Endodermal cell (in vitro differentiated cells): ENCODE data around the gene ONECUT3. TPM values are rescaled to one million over a fixed set of nuclear protein-coding genes. Genes with fewer than 3 reads are reported as not detected.

ENCODE experiments used
- DNase-seq: peaks from one replicate; pipeline ENCODE4 v3.0.0-alpha.2; 2017
- H3K27ac ChIP-seq: 2 replicates; pipeline ENCODE4 v1.5.1; 2013; ENCODE audit warnings: mild to moderate bottlenecking, low read depth, low read length, moderate library complexity
- H3K27me3 ChIP-seq: 2 replicates; pipeline ENCODE4 v1.6.1; 2013; ENCODE audit warnings: mild to moderate bottlenecking, low read length, moderate library complexity; ENCODE audit not compliant: insufficient read depth, control insufficient read depth, poor library complexity, severe bottlenecking
- H3K36me3 ChIP-seq: 2 replicates; pipeline ENCODE4 v1.7.0; 2013; ENCODE audit warnings: mild to moderate bottlenecking, low read length, moderate library complexity; ENCODE audit not compliant: control insufficient read depth, insufficient read depth
- H3K4me1 ChIP-seq: one replicate; pipeline ENCODE4 v1.7.0; 2013; ENCODE audit warnings: low read length; ENCODE audit not compliant: control insufficient read depth, insufficient read depth
- H3K4me3 ChIP-seq: 2 replicates; pipeline ENCODE4 v1.5.1; 2013; ENCODE audit warnings: mild to moderate bottlenecking, low read length, moderate library complexity
- H3K9ac ChIP-seq: 2 replicates; pipeline ENCODE4 v1.6.1; 2013; ENCODE audit warnings: mild to moderate bottlenecking, low read length, moderate library complexity; ENCODE audit not compliant: poor library complexity, severe bottlenecking; ENCODE audit errors: extremely low read depth
- H3K9me3 ChIP-seq: 2 replicates; pipeline ENCODE4 v1.6.1; 2013; ENCODE audit warnings: mild to moderate bottlenecking, low read length, moderate library complexity; ENCODE audit not compliant: control insufficient read depth
- H3K27ac Mint-ChIP-seq: 2 replicates; pipeline ENCODE4 v1.8.0; 2020; ENCODE audit warnings: mixed read lengths
- H3K27me3 Mint-ChIP-seq: 2 replicates; pipeline ENCODE4 v1.8.0; 2021; ENCODE audit warnings: mild to moderate bottlenecking, mixed read lengths; ENCODE audit not compliant: insufficient read depth
- H3K36me3 Mint-ChIP-seq: 2 replicates; pipeline ENCODE4 v1.8.0; 2020; ENCODE audit warnings: low read depth, mixed read lengths
- H3K4me1 Mint-ChIP-seq: 2 replicates; pipeline ENCODE4 v1.8.0; 2020; ENCODE audit warnings: mixed read lengths
- H3K4me3 Mint-ChIP-seq: 2 replicates; pipeline ENCODE4 v1.8.0; 2020; ENCODE audit warnings: mild to moderate bottlenecking, moderate library complexity, mixed read lengths
- H3K9me3 Mint-ChIP-seq: 2 replicates; pipeline ENCODE4 v1.8.0; 2020; ENCODE audit warnings: mild to moderate bottlenecking, mixed read lengths
- CTCF ChIP-seq: fragments of 200-600 bp; sonication (generic); conservative IDR thresholded peaks from 2 replicates; pipeline ENCODE4 v1.5.0; 2021; ENCODE audit warnings: antibody characterized with exemption, mild to moderate bottlenecking
- WGBS, 2 experiments: methylation state at CpG; one replicate each; pipeline versions ENCODE4 v1.1.5 to v1.1.7; 2013; ENCODE audit warnings: missing lambda C conversion rate in 2 of 2, mixed read lengths in 1 of 2; ENCODE audit not compliant: insufficient coverage in 1 of 2, insufficient read length in 1 of 2; 5-methylcytosine and 5-hydroxymethylcytosine counted together
- total RNA-seq, 2 donors: library from RNA; stranded (reverse); fragmentation: NEBNext Ultra II Directional in 1 of 2; extraction: Animal tissue kit (Norgen Biotek cat#: 25700) in 1 of 2; gene quantifications; 2 replicates in 1 of 2; 3 replicates in 1 of 2; pipeline ENCODE4 v1.2.1, GENCODE V29; 2021

ONECUT3 gene
- total RNA-seq, 2 donors from 2014 or later = 0.04 TPM; not detected in 1

- no peak for DNase-seq
- Mint-ChIP-seq H3K4me3 (no peak overlapping the region), H3K9me3 (no peaks in the 10 kb centered on the region), H3K27ac (no peak overlapping the region), H3K27me3 (peaks cover 6% of the 10 kb centered on the region), H3K36me3 (no peaks in the 10 kb centered on the region), H3K4me1 (no peaks in the 10 kb centered on the region)
- no peaks in the 10 kb centered on the region for H3K9me3 ChIP-seq
- H3K9ac ChIP-seq = no peak overlapping the region
- H3K4me1 ChIP-seq = no peaks in the 10 kb centered on the region
- WGBS, 2 experiments = 93 to 94% methylated on average over 28 to 36 of the region's 36 CpGs
- no peaks in the 10 kb centered on the region for H3K36me3 ChIP-seq
- H3K4me3 ChIP-seq = no peak overlapping the region
- no peak overlapping the region for H3K27ac ChIP-seq
- no peak for TF ChIP-seq CTCF
- no peaks in the 10 kb centered on the region for H3K27me3 ChIP-seq
Observed at GRCh38 chr19:1799695-1800342, 46.5 kb downstream of the ONECUT3 start.

GRCh38 chr19:1804858-1805257 is 51.6 kb downstream of the ONECUT3 start:
- peaks cover 4% of the 10 kb centered on the region for H3K27me3 Mint-ChIP-seq

DNA sequence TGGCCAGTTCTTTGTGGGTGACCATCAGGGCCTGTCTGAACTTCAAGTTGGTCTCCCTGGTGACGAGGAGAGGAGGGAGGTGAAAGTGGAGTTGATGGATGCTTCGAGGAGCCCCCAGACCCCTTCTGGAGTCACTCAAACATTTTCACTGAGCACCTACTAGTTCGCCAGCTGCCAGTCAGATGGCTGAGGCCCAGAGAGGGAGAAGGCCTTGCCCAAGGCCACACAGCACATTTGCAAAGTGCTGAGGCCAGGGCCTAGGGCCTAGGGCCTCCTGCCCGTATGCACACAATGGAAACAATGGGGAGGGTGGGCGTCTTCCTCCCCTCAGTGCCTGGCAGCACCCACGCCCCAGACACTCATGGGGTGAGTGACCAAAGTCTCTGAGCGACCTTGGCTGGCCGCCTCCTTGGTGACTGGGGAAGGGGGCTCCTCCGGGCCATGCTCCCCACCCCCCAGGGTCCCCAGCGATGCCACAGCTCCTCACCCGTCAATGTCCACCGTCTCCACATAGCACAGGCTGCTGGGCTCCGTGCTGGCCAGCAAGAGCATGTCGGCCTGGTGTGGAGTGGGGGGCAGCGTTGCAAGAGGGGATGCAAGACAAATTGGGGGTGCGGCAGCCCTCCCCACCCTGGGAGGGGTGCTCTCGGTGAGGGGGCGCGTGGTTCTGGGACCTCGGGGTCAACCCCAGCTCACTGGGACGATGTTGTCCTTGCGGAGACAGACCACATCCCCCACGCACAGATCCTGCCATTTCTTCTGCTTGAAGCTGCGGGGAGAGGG is 52.3 kb downstream of the ONECUT3 start:
- no peak for TF ChIP-seq CTCF
- 93 to 94% methylated on average over 7 to 24 of the region's 24 CpGs for WGBS, 2 experiments

More at GRCh38 chr19:1804858-1805257, 51.6 kb downstream of the ONECUT3 start:
- Histone ChIP-seq H3K9me3 (no peaks in the 10 kb centered on the region), H3K9ac (no peak overlapping the region), H3K36me3 (no peaks in the 10 kb centered on the region), H3K4me1 (no peaks in the 10 kb centered on the region), H3K27ac (no peak overlapping the region), H3K27me3 (no peaks in the 10 kb centered on the region), H3K4me3 (no peak overlapping the region)
- TF ChIP-seq CTCF = no peak
- H3K4me1 Mint-ChIP-seq = no peaks in the 10 kb centered on the region
- DNase-seq = no peak
- WGBS, 2 experiments = 97% methylated on average over 3 to 6 of the region's 6 CpGs
- H3K36me3 Mint-ChIP-seq = no peaks in the 10 kb centered on the region
- no peak overlapping the region for H3K4me3 Mint-ChIP-seq
- H3K9me3 Mint-ChIP-seq = no peaks in the 10 kb centered on the region
- no peak overlapping the region for H3K27ac Mint-ChIP-seq

More for the DNA sequence above, 52.3 kb downstream of the ONECUT3 start:
- no peak for DNase-seq
- Histone ChIP-seq H3K27ac (no peak overlapping the region), H3K27me3 (no peaks in the 10 kb centered on the region), H3K4me3 (no peak overlapping the region), H3K9ac (no peak overlapping the region), H3K9me3 (no peaks in the 10 kb centered on the region), H3K36me3 (no peaks in the 10 kb centered on the region), H3K4me1 (no peaks in the 10 kb centered on the region)
- no peak overlapping the region for H3K4me3 Mint-ChIP-seq
- H3K36me3 Mint-ChIP-seq = no peaks in the 10 kb centered on the region
- H3K27me3 Mint-ChIP-seq = peaks cover 2% of the 10 kb centered on the region
- H3K9me3 Mint-ChIP-seq = no peaks in the 10 kb centered on the region
- no peaks in the 10 kb centered on the region for H3K4me1 Mint-ChIP-seq
- H3K27ac Mint-ChIP-seq = no peak overlapping the region
